CD4-positive, CD25-positive, alpha-beta regulatory T cell (primary cell): Measurements from ENCODE around the gene NOP53. TPM values are rescaled to one million over a fixed set of nuclear protein-coding genes. Genes with fewer than 3 reads are reported as not detected.

Experiments
- ATAC-seq, 2 donors: fragments of 150-1000 bp; cut with Tn5 transposase; one replicate each; pipeline ENCODE4 v1.10.0; 2021; ENCODE audit warnings: low read depth in 2 of 2, moderate number of reproducible peaks in 2 of 2, moderate library complexity in 1 of 2
- DNase-seq, 3 donors: peaks; one replicate each; pipeline versions ENCODE4 v3.0.0 to v3.0.0-alpha.2; 2012 to 2022; ENCODE audit warnings: mixed read lengths in 1 of 3
- H3K27ac ChIP-seq: one replicate; pipeline ENCODE4 v1.7.0; 2013; ENCODE audit warnings: mild to moderate bottlenecking, low read length; ENCODE audit not compliant: insufficient read depth, poor library complexity, severe bottlenecking
- H3K27me3 ChIP-seq: one replicate; pipeline ENCODE4 v1.7.0; 2013; ENCODE audit warnings: low read length; ENCODE audit not compliant: control insufficient read depth, insufficient read depth
- H3K36me3 ChIP-seq: one replicate; pipeline ENCODE4 v1.7.0; 2013; ENCODE audit warnings: mild to moderate bottlenecking, low read length, moderate library complexity; ENCODE audit not compliant: control insufficient read depth, insufficient read depth
- H3K4me1 ChIP-seq: 2 replicates; pipeline ENCODE4 v1.7.0; 2013; ENCODE audit warnings: mild to moderate bottlenecking, low read length; ENCODE audit not compliant: insufficient read depth, control insufficient read depth, poor library complexity, severe bottlenecking
- H3K4me3 ChIP-seq: one replicate; pipeline ENCODE4 v1.7.0; 2013; ENCODE audit warnings: low read depth, mild to moderate bottlenecking, low read length, moderate library complexity
- H3K9me3 ChIP-seq, 2 experiments: 1 replicate in 1 of 2; 2 replicates in 1 of 2; pipeline ENCODE4 v1.7.0; 2013; ENCODE audit warnings: low read length in 2 of 2, mild to moderate bottlenecking in 1 of 2, moderate library complexity in 1 of 2; ENCODE audit not compliant: control insufficient read depth in 2 of 2
- H3K27ac Mint-ChIP-seq, 3 donors: one replicate each; pipeline ENCODE4 v1.8.0; 2020 to 2022; ENCODE audit warnings: mild to moderate bottlenecking in 3 of 3, mixed read lengths in 3 of 3, moderate library complexity in 2 of 3
- H3K27me3 Mint-ChIP-seq: one replicate; pipeline ENCODE4 v1.8.0; 2022; ENCODE audit warnings: mild to moderate bottlenecking, mixed read lengths
- H3K36me3 Mint-ChIP-seq: one replicate; pipeline ENCODE4 v1.8.0; 2020; ENCODE audit warnings: mixed read lengths
- H3K4me1 Mint-ChIP-seq, 4 donors: one replicate each; pipeline ENCODE4 v1.8.0; 2020 to 2022; ENCODE audit warnings: mixed read lengths in 4 of 4, mild to moderate bottlenecking in 1 of 4
- H3K4me3 Mint-ChIP-seq, 4 donors: one replicate each; pipeline ENCODE4 v1.8.0; 2020 to 2022; ENCODE audit warnings: mild to moderate bottlenecking in 4 of 4, mixed read lengths in 4 of 4, moderate library complexity in 3 of 4
- H3K9me3 Mint-ChIP-seq, 7 donors: one replicate each; pipeline ENCODE4 v1.8.0; 2020 to 2022; ENCODE audit warnings: mixed read lengths in 7 of 7, mild to moderate bottlenecking in 3 of 7, moderate library complexity in 2 of 7
- polyA plus RNA-seq, 4 donors: library from polyadenylated mRNA; unstranded; fragments of 300-500 nt; fragmentation: Illumina TruSeq; gene quantifications; one replicate each; pipeline ENCODE4 v1.2.3, GENCODE V29; 2021
- total RNA-seq: library from RNA; stranded (reverse); gene quantifications from one replicate; pipeline ENCODE4 v1.2.3, GENCODE V29; 2022

The NOP53 gene
- total and polyA plus RNA-seq, 5 donors from 2014 or later = 168 to 701 (median 240) TPM

GRCh38 chr19:47750752-47751151 lies 5.4 kb downstream of the NOP53 start:
- no peak for DNase-seq
- Histone ChIP-seq H3K27ac (no peak overlapping the region), H3K4me3 (no peak overlapping the region), H3K36me3 (peaks cover 81% of the 10 kb centered on the region), H3K4me1 (peaks cover 29% of the 10 kb centered on the region), H3K9me3 (no peaks in the 10 kb centered on the region), H3K27me3 (no peaks in the 10 kb centered on the region)
- Mint-ChIP-seq H3K4me1 (peaks cover 5 to 40% (median 18%) of the 10 kb centered on the region in 4 donors), H3K27ac (peak overlapping the region in 1 of 3 donors; percentile 84), H3K27me3 (no peaks in the 10 kb centered on the region), H3K36me3 (peaks cover 19% of the 10 kb centered on the region), H3K4me3 (no peak overlapping the region), H3K9me3 (no peaks in the 10 kb centered on the region)
- ATAC-seq = no peak

DNA sequence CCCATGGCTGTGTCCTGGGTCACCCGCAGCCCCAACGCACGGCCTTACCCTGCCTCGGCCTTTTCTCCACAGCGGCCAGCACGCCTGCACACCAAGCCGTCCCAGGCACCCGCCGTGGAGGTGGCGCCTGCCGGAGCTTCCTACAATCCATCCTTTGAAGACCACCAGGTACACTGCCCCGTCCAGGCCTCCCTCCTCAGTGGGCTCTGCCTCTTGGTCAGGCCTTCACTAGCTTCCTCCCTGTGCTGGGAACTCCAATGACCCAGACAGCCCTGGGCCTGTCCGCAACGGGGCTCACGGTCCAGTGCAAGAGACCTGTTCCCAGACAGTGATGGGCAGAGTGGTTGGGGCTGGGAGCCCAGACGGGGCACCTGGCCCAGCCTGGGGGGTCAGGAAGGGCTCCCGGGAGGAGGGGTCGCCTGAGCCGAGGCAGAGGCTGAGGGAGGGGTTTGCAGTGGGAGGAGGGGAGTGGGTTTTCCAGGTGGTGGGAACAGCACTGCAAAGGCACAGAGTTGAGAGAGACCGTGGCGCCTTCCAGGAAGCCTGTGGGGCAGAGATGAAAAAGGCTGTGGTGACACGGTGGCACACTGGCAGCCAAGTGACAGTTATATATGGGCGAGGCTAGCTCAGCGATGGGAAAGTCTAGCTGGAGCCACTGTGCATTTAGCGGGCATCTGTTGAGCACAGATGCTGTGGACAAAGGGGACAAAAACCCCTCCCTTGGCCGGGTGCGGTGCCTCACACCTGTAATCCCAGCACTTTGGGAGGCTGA lies 7.3 kb downstream of the NOP53 start:
- Histone ChIP-seq H3K4me3 (no peak overlapping the region), H3K27ac (no peak overlapping the region), H3K4me1 (peaks cover 13% of the 10 kb centered on the region), H3K36me3 (peaks cover 90% of the 10 kb centered on the region), H3K27me3 (no peaks in the 10 kb centered on the region), H3K9me3 (no peaks in the 10 kb centered on the region)
- ATAC-seq (no peak), DNase-seq (no peak)
- Mint-ChIP-seq H3K27me3 (no peaks in the 10 kb centered on the region), H3K36me3 (peaks cover 27% of the 10 kb centered on the region), H3K4me1 (peaks cover 5 to 30% (median 12%) of the 10 kb centered on the region in 4 donors), H3K9me3 (no peaks in the 10 kb centered on the region), H3K4me3 (peak overlapping the region in 1 of 4 donors; percentile 35), H3K27ac (no peak overlapping the region)

- no peak overlapping the region for H3K27ac Mint-ChIP-seq
Observed at GRCh38 chr19:47754206-47755064, 9.1 kb downstream of the NOP53 start.

GRCh38 chr19:47755065-47755761 lies 9.9 kb downstream of the NOP53 start:
- Mint-ChIP-seq H3K4me3 (no peak overlapping the region), H3K27me3 (no peaks in the 10 kb centered on the region), H3K36me3 (peaks cover 29% of the 10 kb centered on the region), H3K4me1 (peaks cover 0 to 12% (median 2%) of the 10 kb centered on the region in 4 donors), H3K27ac (no peak overlapping the region), H3K9me3 (no peaks in the 10 kb centered on the region)
- Histone ChIP-seq H3K9me3 (no peaks in the 10 kb centered on the region), H3K27ac (no peak overlapping the region), H3K4me1 (no peaks in the 10 kb centered on the region), H3K27me3 (no peaks in the 10 kb centered on the region), H3K36me3 (peaks cover 75% of the 10 kb centered on the region), H3K4me3 (no peak overlapping the region)
- DNase-seq (no peak), ATAC-seq (no peak)

More at GRCh38 chr19:47754206-47755064, 9.1 kb downstream of the NOP53 start:
- no peaks in the 10 kb centered on the region for H3K27me3 ChIP-seq
- DNase-seq (no peak), ATAC-seq (no peak)
- no peaks in the 10 kb centered on the region for H3K9me3 ChIP-seq
- Mint-ChIP-seq H3K4me1 (peaks cover 0 to 14% (median 2%) of the 10 kb centered on the region in 4 donors), H3K36me3 (peaks cover 29% of the 10 kb centered on the region), H3K9me3 (no peaks in the 10 kb centered on the region), H3K4me3 (peak overlapping the region in 1 of 4 donors; percentile 70), H3K27me3 (no peaks in the 10 kb centered on the region)
- H3K36me3 ChIP-seq = peaks cover 83% of the 10 kb centered on the region
- H3K4me3 ChIP-seq = no peak overlapping the region
- no peak overlapping the region for H3K27ac ChIP-seq
- peaks cover 2% of the 10 kb centered on the region for H3K4me1 ChIP-seq

GRCh38 chr19:47755762-47756626 lies 10.6 kb downstream of the NOP53 start:
- Histone ChIP-seq H3K4me3 (no peak overlapping the region), H3K4me1 (no peaks in the 10 kb centered on the region), H3K27me3 (no peaks in the 10 kb centered on the region), H3K27ac (no peak overlapping the region), H3K9me3 (no peaks in the 10 kb centered on the region), H3K36me3 (peaks cover 67% of the 10 kb centered on the region)
- no peaks in the 10 kb centered on the region for H3K27me3 Mint-ChIP-seq
- no peak for DNase-seq
- H3K27ac Mint-ChIP-seq = no peak overlapping the region
- H3K9me3 Mint-ChIP-seq = no peaks in the 10 kb centered on the region
- H3K4me3 Mint-ChIP-seq = no peak overlapping the region
- peaks cover 29% of the 10 kb centered on the region for H3K36me3 Mint-ChIP-seq
- peaks cover 0 to 12% (median 2%) of the 10 kb centered on the region in 4 donors for H3K4me1 Mint-ChIP-seq
- ATAC-seq = no peak

GRCh38 chr19:47756627-47756929 lies 11.2 kb downstream of the NOP53 start:
- Histone ChIP-seq H3K4me3 (no peak overlapping the region), H3K9me3 (no peaks in the 10 kb centered on the region), H3K27ac (no peak overlapping the region), H3K4me1 (no peaks in the 10 kb centered on the region), H3K36me3 (peaks cover 61% of the 10 kb centered on the region), H3K27me3 (no peaks in the 10 kb centered on the region)
- H3K4me1 Mint-ChIP-seq = peaks cover 0 to 12% (median 2%) of the 10 kb centered on the region in 4 donors
- DNase-seq (no peak), ATAC-seq (no peak)
- no peaks in the 10 kb centered on the region for H3K9me3 Mint-ChIP-seq
- H3K27ac Mint-ChIP-seq = no peak overlapping the region
- H3K4me3 Mint-ChIP-seq = no peak overlapping the region
- H3K27me3 Mint-ChIP-seq = no peaks in the 10 kb centered on the region
- H3K36me3 Mint-ChIP-seq = peaks cover 29% of the 10 kb centered on the region
